D341Med (cell line): ENCODE measurements around the gene GFER.

Experiments used
- DNase-seq: peaks from one replicate; pipeline ENCODE4 v3.0.0; 2012; ENCODE audit warnings: low spot score

Gene GFER

GRCh38 chr16:1974157-1975070, 9.6 kb upstream of the GFER start:
- DNase-seq, result no peak

GRCh38 chr16:1975432-1976215, 8.4 kb upstream of the GFER start:
- no peak for DNase-seq

GRCh38 chr16:1976216-1976520, 7.8 kb upstream of the GFER start:
- DNase-seq, result no peak

- DNase-seq, result no peak
Observed at GRCh38 chr16:1976951-1977874, 6.8 kb upstream of the GFER start.

GRCh38 chr16:1977875-1978268, 6.1 kb upstream of the GFER start:
- no peak for DNase-seq

- no peak for DNase-seq
Observed at GRCh38 chr16:1978476-1979120, 5.4 kb upstream of the GFER start.

GRCh38 chr16:1979271-1980029, 4.5 kb upstream of the GFER start:
- DNase-seq, result no peak

- DNase-seq, result no peak
Observed at GRCh38 chr16:1980030-1980769, 3.8 kb upstream of the GFER start.

GRCh38 chr16:1980770-1981087, 3.3 kb upstream of the GFER start:
- DNase-seq, result no peak

- no peak for DNase-seq
Observed at GRCh38 chr16:1981398-1981836, 2.6 kb upstream of the GFER start, which contains the start of gene NOXO1. NOXO1 (minus strand) TSS chr16:1981469; CDS start chr16:1981179, 290 bp downstream.

- no peak for DNase-seq
Observed at GRCh38 chr16:1982013-1982433, 2.0 kb upstream of the GFER start.

- DNase-seq, result no peak
Observed at GRCh38 chr16:1982991-1983543, 926 bp upstream of the GFER start.

- no peak for DNase-seq
Observed at GRCh38 chr16:1984347-1985225, 593 bp downstream of the GFER start.

- no peak for DNase-seq
Observed at GRCh38 chr16:1985466-1986150, 1.6 kb downstream of the GFER start.

GRCh38 chr16:1987198-1987597, 3.2 kb downstream of the GFER start:
- DNase-seq, result no peak

GRCh38 chr16:1989209-1990100, 5.5 kb downstream of the GFER start, which contains the start of gene SYNGR3:
SYNGR3 (plus strand) TSS chr16:1989970; CDS start chr16:1990103, 133 bp downstream.
- peak; percentile 70 for DNase-seq

- no peak for DNase-seq
Observed at GRCh38 chr16:1990101-1990350, 6.0 kb downstream of the GFER start.
